NCI-H2107 (cell line): Measurements from ENCODE around the gene MRPL10.
"Not testable (repeated sequence)": the region's sequence is repeated elsewhere in the genome, so short reads cannot be mapped to it uniquely, and the experiment has no call there.

ENCODE experiments used
- DNase-seq: peaks from one replicate; lab custom pipeline; 2025; lab: John Stamatoyannopoulos, UW

The MRPL10 gene

GRCh38 chr17:47789611-47790561, 41.5 kb downstream of the MRPL10 start:
- DNase-seq, result peak; percentile 30

- DNase-seq, result no peak
These were observed 45.7 kb downstream of the MRPL10 start for GRCh38 chr17:47785538-47786123.

- no peak for DNase-seq
These were observed 49.9 kb downstream of the MRPL10 start for GRCh38 chr17:47781397-47781796.

GRCh38 chr17:47778184-47778635, 53.1 kb downstream of the MRPL10 start:
- no peak for DNase-seq

GRCh38 chr17:47776330-47777197, 54.8 kb downstream of the MRPL10 start:
- peak; percentile 26 for DNase-seq

- DNase-seq, result no peak
These were observed 56.3 kb downstream of the MRPL10 start for GRCh38 chr17:47774987-47775580.

GRCh38 chr17:47774331-47774730, 57.0 kb downstream of the MRPL10 start:
- no peak for DNase-seq

- not testable (repeated sequence) for DNase-seq
These were observed 57.7 kb downstream of the MRPL10 start for GRCh38 chr17:47773649-47774048.
